GM23248 (cell line): Measurements from ENCODE around the gene VAV2.

Experiments used
- EZH2 ChIP-seq: fragments of 200-600 bp; sonication (generic); IDR thresholded peaks from 2 replicates; pipeline ENCODE4 v1.6.1; 2018; ENCODE audit warnings: antibody characterized with exemption, mild to moderate bottlenecking; ENCODE audit not compliant: insufficient read depth, poor library complexity, severe bottlenecking
- EZH2phosphoT487 ChIP-seq: fragments of 200-600 bp; sonication (generic); IDR thresholded peaks from 2 replicates; pipeline ENCODE4 v1.6.1; 2018; ENCODE audit warnings: antibody characterized with exemption, moderate library complexity, mild to moderate bottlenecking, low read depth; ENCODE audit not compliant: insufficient read depth

DNA sequence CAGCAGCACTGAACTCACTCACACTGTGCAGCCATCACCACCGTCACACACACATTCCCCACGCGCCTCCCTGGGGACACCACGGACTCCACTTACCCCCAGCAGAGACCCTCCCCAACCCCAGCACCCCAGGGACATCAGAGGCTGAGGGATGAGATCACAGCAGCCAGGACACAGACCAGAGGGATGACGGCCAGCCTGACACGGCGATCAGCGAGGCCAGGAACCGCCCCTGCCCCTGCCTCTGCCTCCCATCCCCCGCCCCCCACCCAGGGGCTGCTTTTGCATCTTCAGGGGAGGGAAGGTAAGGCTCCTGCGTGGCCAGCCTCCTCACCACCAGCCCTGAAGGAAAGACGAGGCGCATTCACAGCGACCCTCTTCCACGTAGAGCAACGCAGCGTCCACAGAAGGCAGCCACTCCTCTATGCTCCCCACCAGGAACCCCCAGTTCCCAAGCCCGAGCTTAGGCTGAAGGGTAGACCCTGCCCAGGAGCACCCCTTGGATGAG lies 104.5 kb downstream of the VAV2 start:
- TF ChIP-seq EZH2 (no peak), EZH2phosphoT487 (no peak)
